ENCODE data around the gene PGAM5. TPM values are rescaled to one million over a fixed set of nuclear protein-coding genes. Genes with fewer than 3 reads are reported as not detected.

PGAM5 gene
- total and polyA plus RNA-seq, 7 donors: 9.6 to 37.1 (median 23.5) TPM

DNA sequence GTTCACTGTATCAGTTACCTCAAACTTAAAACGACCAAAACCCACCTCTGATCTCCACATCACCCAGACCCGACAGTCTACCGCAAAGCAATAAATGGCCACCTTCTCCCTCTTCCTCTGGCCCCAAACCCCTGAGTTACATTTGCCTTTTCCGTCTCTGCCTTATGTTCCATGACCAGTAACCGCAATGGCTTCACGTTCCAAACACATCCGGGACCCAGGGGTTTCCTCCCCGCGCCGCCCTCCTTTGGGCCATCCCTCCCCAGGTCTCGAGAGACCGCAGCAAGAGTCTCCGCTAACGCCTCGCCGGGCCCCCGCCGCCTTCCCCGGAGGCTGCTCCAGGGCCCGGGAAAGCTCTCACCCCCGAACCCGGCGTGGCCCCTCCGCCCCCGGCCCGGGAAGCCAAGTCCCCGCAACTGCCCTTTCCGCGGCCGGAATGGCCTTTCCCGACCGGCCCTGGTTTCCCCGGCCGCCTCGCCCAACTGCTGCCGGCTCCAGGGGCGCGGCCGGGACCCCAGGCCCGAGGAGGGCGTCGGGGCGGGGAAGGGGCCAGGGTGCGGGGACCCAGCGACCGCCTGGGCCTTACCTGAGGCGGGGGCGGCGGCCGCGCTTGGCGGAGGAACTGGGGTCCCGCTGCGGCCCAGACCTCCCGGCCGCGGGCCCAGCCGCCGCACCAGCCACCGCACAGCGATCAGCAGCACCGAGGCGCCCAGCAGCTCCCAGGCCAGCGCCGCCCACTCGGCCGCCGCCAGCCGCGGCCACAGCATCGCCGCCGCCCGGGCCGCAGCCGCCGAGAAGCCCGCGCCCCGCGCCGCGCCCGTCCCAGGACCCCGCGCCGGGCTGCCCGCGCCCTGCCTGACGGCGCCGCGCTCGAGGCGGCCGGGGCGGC is 50.6 kb downstream of the PGAM5 start, which contains the start of gene ANKLE2:
Gene ANKLE2, minus strand, starts transcription at position 801 of the 889 bp plus-strand sequence. Its CDS starts 34 bp downstream, at position 767.
- peaks cover 0 to 30% (median 27%) of the 10 kb centered on the region in 4 donors for H3K4me1 ChIP-seq
- H3K27me3 ChIP-seq: no peaks in the 10 kb centered on the region
- TF ChIP-seq, protein P1, sequence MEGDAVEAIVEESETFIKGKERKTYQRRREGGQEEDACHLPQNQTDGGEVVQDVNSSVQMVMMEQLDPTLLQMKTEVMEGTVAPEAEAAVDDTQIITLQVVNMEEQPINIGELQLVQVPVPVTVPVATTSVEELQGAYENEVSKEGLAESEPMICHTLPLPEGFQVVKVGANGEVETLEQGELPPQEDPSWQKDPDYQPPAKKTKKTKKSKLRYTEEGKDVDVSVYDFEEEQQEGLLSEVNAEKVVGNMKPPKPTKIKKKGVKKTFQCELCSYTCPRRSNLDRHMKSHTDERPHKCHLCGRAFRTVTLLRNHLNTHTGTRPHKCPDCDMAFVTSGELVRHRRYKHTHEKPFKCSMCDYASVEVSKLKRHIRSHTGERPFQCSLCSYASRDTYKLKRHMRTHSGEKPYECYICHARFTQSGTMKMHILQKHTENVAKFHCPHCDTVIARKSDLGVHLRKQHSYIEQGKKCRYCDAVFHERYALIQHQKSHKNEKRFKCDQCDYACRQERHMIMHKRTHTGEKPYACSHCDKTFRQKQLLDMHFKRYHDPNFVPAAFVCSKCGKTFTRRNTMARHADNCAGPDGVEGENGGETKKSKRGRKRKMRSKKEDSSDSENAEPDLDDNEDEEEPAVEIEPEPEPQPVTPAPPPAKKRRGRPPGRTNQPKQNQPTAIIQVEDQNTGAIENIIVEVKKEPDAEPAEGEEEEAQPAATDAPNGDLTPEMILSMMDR (IDR thresholded peaks at IDR 0.05): no peak
- TF ChIP-seq POLR2A (IDR thresholded peaks at IDR 0.05): no peak
- TF ChIP-seq EP300 (IDR thresholded peaks at IDR 0.05): no peak
- TF ChIP-seq POLR2AphosphoS5 (IDR thresholded peaks at IDR 0.05): no peak
- peak within 1 kb of the TSS; percentile 80 to 100 (median 94) for H3K4me3 ChIP-seq
- H3K9me3 ChIP-seq: no peaks in the 10 kb centered on the region
- peak within 1 kb of the TSS; percentile 90 to 99 (median 96) for H3K27ac ChIP-seq
- peak; percentile 78 for DNase-seq
- H3K36me3 ChIP-seq: peaks cover 0 to 23% (median 2%) of the 10 kb centered on the region in 4 donors
- intact Hi-C loops (cut with DNase I): loop anchor here (5.0 kb wide), 2 partner anchors 66 to 146 kb away; partner anchors contain the start of gene GOLGA3
- WGBS, 2 donors: 1% methylated on average over 97 of the region's 97 CpGs

DNA sequence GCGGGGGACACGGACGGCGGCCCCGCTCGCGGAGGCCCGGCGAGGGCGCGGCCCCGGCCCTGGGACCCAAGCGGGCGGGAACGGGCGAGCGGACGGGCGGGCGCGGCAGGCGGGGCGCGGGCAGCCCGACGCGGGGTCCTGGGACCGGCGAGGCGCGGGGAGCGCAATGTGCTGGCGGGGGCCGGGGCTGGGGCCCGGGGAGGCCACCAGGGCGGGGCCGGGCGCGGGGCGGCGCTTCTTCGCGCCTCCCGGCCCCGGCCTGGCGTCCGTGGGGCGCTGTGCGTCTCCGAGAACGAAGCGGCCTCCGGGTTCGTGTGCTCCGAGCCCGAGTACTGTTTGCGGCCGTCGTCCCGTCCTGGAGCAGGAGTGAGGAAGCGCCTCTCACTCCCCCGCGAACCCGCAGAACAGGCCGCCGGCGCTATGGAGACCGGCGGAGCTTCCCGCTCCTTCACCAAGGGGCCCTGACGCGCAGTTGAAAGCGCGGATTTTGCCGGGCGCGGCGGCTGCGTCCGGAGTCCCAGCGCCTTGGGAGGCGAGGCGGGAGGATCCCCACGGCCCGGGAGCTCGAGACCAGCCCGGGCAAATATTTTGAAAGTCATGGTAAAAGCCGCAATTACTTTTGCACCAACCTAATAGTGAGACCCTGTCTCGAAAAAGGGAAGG is 51.4 kb downstream of the PGAM5 start:
- H3K4me1 ChIP-seq: peaks cover 0 to 30% (median 27%) of the 10 kb centered on the region in 4 donors
- peaks cover 0 to 18% (median 0%) of the 10 kb centered on the region in 4 donors for H3K36me3 ChIP-seq
- no peaks in the 10 kb centered on the region for H3K9me3 ChIP-seq
- WGBS, 2 donors: 1% methylated on average over 89 of the region's 89 CpGs
- peak overlapping the region; percentile 90 to 99 (median 94) for H3K27ac ChIP-seq
- intact Hi-C loops (cut with DNase I): loop anchor here (5.0 kb wide), 2 partner anchors 65 to 145 kb away; partner anchors contain the start of gene GOLGA3
- H3K4me3 ChIP-seq: peak overlapping the region; percentile 48 to 80 (median 64)
- no peaks in the 10 kb centered on the region for H3K27me3 ChIP-seq
- DNase-seq: peak; percentile 91
- TF ChIP-seq, protein P1 (IDR thresholded peaks at IDR 0.05): no peak
- TF ChIP-seq POLR2A (IDR thresholded peaks at IDR 0.05) (peak; percentile 36 to 63), POLR2AphosphoS5 (IDR thresholded peaks at IDR 0.05) (peak; percentile 47 to 83 (median 78)), EP300 (IDR thresholded peaks at IDR 0.05) (no peak)

DNA sequence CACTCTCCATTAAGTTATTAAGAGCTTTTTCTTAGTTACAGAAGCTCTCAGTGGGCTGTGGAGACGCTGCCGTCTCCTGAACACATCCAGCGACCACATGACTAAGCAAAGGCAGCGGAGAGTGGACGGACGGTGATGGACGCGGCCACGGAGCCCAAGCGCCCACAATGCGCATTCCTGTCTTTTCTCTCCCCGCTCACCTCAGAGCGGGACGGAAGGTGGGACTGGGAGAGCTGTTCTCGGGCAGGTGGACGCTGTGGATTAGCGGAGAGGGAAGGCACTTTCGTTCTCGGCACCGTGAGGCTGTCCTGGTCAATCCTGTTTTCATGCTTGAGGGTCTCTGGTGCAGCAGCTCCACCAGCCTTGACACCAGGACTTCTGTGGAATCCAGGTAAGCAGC is 53.6 kb downstream of the PGAM5 start:
- intact Hi-C loops (cut with DNase I): loop anchor here (5.0 kb wide), 2 partner anchors 63 to 143 kb away; partner anchors contain the start of gene GOLGA3

DNA sequence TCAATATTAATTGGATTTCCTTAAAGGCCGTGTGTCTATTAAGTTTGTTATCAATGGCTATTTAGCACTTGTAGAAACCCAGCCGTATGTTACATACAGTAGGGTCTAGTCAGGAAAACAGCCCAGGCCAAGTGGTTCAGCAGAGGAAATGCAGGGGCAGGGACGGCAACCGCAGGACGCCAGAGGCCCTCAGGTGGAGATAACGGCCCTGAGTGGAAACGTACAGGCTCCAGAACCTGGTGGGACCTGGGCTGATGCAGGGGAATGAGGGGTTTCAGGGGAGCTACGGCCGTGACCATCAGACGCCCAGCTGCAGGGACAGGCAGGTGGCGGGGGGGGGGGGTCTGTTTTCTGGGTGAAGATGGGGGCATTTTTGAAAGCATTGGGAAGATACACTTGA is 54.7 kb downstream of the PGAM5 start:
- 56 to 77% methylated on average over 11 of the region's 11 CpGs for WGBS, 2 donors
- Histone ChIP-seq H3K9me3 (no peaks in the 10 kb centered on the region), H3K36me3 (peaks cover 0 to 10% (median 0%) of the 10 kb centered on the region in 4 donors), H3K4me3 (no peak overlapping the region), H3K4me1 (peaks cover 0 to 27% (median 21%) of the 10 kb centered on the region in 4 donors), H3K27me3 (no peaks in the 10 kb centered on the region), H3K27ac (no peak overlapping the region)
- intact Hi-C loops (cut with DNase I): no loop called here
- TF ChIP-seq EP300 (IDR thresholded peaks at IDR 0.05): no peak
- TF ChIP-seq POLR2AphosphoS5 (IDR thresholded peaks at IDR 0.05): no peak
- TF ChIP-seq, protein P1 (IDR thresholded peaks at IDR 0.05): no peak
- TF ChIP-seq POLR2A (IDR thresholded peaks at IDR 0.05): no peak
- DNase-seq: no peak

More for the DNA sequence above, 53.6 kb downstream of the PGAM5 start:
- Histone ChIP-seq H3K27ac (no peak overlapping the region), H3K36me3 (no peaks in the 10 kb centered on the region), H3K9me3 (no peaks in the 10 kb centered on the region), H3K4me1 (peaks cover 0 to 35% (median 32%) of the 10 kb centered on the region in 4 donors), H3K27me3 (no peaks in the 10 kb centered on the region), H3K4me3 (no peak overlapping the region)
- TF ChIP-seq POLR2A (IDR thresholded peaks at IDR 0.05): no peak
- TF ChIP-seq EP300 (IDR thresholded peaks at IDR 0.05): no peak
- TF ChIP-seq POLR2AphosphoS5 (IDR thresholded peaks at IDR 0.05): no peak
- TF ChIP-seq, protein P1 (IDR thresholded peaks at IDR 0.05): no peak
- 92 to 96% methylated on average over 20 of the region's 20 CpGs for WGBS, 2 donors
- no peak for DNase-seq
